GM10847 (cell line): ENCODE measurements around the gene FAM3A.
A peak's percentile ranks its signal among the peaks of the same experiment; 100 is the strongest.

Experiments
- POLR2A ChIP-seq: IDR thresholded peaks from 2 replicates; pipeline ENCODE4 v1.6.1; 2011; ENCODE audit not compliant: insufficient read length; ENCODE audit errors: extremely low read depth

FAM3A gene

GRCh38 chrX:154508384-154508745, 7.7 kb downstream of the FAM3A start:
- no peak for TF ChIP-seq POLR2A

DNA sequence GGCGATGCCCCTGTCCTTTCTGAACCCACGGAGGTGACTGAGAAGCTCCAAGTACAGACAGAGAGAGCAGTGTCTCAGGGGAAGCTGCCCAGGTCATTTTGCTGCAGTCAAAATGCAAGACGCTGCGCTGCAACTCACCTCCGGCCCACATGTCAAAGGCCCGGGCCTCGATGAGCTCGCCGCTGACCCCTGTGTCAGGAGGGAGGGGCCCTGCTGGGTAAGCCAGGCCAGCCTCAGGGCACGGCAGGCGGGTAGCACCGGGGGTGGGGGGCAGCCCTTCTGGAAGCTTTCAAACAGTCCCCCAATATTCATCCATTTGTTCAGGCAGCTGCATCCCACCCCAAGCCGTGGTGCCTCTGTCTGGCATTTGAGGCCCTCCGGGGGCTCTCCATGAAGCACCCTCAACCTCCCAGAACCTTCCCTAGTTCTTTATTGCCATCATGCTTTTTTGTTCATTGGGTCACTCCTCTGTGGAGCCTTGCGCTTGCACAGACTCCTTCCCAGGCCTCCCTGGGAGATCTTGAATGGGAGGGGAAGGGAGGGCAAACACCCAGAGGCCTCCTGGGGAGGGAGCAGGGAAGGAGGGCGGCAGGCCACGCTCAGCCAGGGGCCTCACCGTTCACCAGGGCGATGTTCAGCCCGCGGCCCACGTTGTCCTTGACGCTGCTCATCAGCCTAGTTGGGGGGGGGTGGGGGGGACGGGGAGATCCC, 8.2 kb downstream of the FAM3A start:
- no peak for TF ChIP-seq POLR2A

DNA sequence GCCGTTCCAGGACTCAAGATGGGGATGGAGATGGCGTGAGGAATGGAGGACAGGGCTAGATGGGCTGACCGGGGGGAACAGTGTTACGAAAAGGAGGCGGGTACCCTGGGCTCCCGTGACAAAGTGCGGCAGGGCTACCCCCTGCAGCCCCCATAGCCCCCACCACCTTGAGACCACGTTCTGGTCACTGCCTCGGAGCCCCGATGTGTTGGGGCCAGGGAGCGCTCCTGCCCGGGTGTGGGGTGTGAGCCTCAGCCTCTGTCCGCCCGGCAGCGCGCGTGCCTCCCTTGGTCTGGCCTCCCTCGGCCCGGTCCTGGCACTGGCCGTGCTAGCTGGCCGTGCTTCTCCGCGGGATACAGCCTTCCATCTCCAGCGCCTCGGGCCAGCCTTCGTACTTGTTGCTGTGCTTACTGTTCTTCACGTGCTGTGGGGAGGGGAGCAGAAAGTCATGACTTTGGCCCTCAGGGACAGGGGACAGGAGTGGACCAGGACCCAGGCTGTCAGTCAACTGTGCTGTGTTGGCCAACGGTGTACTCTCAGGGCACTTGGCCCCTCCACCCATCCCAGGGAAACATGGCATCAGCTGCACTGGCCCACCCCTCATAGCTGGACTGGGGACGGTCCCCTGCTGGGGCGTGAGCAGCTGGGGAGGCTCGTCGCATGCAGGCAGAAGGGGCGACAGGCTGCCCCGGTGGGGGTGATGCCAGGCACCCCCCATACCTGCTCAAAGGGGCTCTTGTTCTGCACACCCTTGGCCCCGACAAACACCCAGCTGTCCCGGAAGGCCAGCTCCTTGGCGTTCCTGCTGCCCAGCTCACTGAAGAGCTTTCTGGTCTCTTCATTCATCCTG, 9.3 kb downstream of the FAM3A start:
- TF ChIP-seq POLR2A: no peak

DNA sequence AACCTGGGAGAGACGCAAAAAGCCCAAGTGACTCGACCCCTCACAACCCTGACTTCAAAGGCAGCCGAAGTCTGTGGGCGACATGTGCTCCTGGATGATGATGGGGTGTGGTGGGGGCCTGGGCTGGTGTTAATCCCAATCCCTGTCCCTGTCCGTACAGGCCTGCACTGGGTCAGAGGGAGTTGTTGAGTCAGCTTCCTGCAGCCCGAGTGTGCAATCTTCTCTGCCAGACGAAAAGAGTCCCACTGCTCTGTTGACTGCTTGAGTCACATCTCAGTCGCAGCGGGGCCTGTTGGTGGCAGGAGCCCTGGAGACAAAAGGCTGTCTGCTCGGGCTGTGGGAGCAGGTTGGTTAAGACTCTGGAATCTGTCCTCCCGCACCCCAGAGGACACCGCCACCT, 10.3 kb downstream of the FAM3A start:
- TF ChIP-seq POLR2A: no peak

DNA sequence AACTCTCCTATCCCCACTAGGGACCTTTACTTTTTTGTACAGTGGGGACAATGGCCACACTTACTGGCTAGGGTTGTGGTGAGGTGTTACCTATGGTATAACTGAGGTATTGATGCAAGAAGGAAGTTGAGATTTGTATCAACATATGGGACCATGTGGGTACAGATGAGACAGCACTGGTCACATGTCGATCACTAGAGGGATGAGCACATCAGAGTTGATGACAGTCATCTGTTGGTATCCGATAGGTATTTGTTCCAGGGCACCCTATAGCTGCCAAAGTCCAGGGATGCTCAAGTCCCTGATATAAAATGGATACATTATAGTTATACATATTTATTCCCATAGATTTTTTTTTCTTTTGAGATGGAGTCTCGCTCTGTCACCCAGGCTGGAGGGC, 13.0 kb downstream of the FAM3A start:
- no peak for TF ChIP-seq POLR2A

GRCh38 chrX:154502098-154502497, 13.9 kb downstream of the FAM3A start:
- TF ChIP-seq POLR2A: no peak

DNA sequence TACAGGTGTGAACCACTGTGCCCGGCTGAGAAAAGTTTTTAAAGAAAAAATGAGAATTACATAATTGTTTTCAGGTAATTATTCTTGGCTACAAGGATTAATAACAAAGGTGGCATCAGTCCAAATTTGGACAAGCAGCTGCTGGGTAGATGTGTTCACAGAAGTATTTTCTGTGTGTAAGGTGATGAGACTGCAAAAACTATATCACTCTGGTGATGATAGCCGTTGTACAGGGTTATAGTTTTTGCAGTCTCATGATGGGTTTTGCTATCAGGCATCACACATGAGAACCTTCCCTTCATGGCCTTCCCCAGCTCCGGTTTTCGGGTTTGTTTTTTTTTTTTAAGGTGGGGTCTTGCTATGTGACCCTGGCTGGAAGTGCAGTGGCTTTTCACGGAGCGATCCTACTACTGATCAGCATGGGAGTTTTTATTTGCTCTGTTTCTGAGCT, 20.5 kb downstream of the FAM3A start:
- TF ChIP-seq POLR2A: no peak

GRCh38 chrX:154494715-154495114, 21.3 kb downstream of the FAM3A start:
- TF ChIP-seq POLR2A: no peak

GRCh38 chrX:154490414-154491083, 25.5 kb downstream of the FAM3A start, which contains the start of gene SLC10A3:
TSS of gene SLC10A3 (minus strand) at chrX:154490629. CDS start at chrX:154488940, 1,689 bp downstream.
- peak; percentile 94 for TF ChIP-seq POLR2A

DNA sequence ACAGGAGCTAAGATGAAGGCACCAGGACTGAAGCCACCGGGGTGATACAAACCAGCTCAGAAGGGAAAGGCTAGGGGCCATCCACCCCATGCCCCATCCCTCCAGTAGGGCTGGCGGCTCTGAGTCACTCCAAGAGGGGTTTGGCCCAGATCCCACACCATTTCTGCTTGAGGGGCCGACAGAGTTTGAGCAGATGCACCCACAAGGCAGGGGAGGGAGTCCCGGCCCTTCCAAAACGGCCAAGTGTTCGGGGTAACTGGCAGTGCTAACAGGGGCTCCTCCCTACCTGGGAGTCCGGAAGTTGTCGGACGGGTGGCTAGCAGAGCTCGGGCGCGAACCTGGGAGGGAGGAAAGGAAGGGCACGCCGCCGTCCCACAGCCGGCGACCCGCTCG, 26.0 kb downstream of the FAM3A start:
- TF ChIP-seq POLR2A: no peak

DNA sequence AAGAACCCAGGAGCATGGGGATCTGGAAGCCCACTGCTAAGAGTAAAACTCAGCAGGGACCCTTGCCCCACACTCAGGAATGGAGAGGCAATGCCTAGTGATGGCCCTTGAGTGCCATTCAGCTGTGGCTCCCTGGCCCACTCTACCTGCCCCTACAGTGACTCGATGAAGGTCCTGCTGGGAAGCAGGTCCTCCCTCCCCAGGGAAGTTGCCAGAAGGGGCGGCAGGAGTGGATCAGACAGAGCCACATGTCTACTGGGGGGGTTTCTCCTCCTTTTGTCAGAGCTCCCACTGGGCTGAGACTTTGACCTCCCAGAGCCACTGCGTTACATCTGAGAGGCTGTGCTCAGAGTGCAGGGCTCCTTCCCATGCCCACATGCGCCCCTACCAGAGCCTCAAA, 26.9 kb downstream of the FAM3A start:
- TF ChIP-seq POLR2A: no peak

- TF ChIP-seq POLR2A: no peak
These were observed 27.5 kb downstream of the FAM3A start for GRCh38 chrX:154488336-154489075.

DNA sequence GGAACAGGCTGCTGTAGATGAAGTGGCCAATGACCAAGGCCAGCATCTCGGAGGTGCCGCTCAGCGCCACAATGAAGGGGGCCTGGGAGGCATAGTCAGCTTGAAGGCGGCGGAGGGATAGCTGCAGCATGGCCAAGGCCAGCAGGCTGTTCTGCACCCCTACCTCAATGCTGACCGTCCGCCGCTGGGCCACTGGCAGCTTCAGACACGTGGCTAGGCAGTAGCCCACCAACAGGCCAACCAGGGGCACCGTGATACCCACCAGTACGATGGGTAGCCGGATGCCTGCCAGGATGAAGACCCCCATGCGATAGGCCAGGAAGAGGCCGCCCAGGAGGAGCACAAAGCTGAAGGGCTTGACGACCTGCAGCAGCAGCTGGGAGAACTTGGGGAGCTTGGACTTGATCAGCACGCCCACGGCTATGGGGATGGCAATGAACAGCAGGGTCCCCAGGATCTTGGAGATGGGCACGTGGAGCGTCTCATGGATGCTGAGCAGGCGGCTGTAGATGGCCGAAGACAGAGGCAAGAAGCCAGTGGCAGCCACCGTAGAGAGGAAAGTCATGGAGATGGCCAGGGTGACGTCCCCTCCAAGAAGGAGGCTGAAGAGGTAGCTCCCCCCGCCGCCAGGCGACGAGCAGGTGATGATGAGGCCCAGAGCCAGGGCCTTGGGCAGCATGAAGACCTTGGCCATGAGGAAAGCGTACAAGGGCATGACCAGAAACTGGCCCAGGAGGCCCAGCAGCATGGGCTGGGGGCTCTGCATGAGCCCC, 28.3 kb downstream of the FAM3A start:
- TF ChIP-seq POLR2A: no peak
